CD14-positive monocyte (primary cell): ENCODE measurements around the gene PTPRE. TPM values are rescaled to one million over a fixed set of nuclear protein-coding genes. Genes with fewer than 3 reads are reported as not detected.

ENCODE experiments used
- DNase-seq, 3 donors: peaks; one replicate each; pipeline ENCODE4 v3.0.0-alpha.2; 2011 to 2022
- H2AFZ ChIP-seq: 2 replicates; pipeline ENCODE4 v1.6.0; 2012; ENCODE audit warnings: mild to moderate bottlenecking, low read depth, low read length, inconsistent platforms; ENCODE audit not compliant: insufficient read depth, poor library complexity, severe bottlenecking
- H3K27ac ChIP-seq, 2 donors: 1 replicate in 1 of 2; 2 replicates in 1 of 2; pipeline ENCODE4 v1.5.1; 2012 to 2013; ENCODE audit warnings: low read length in 2 of 2, control low read depth in 1 of 2, inconsistent platforms in 1 of 2, low read depth in 1 of 2, mild to moderate bottlenecking in 1 of 2
- H3K27me3 ChIP-seq, 2 donors: one replicate each; pipeline versions ENCODE4 v1.6.0 to v1.6.1; 2011 to 2013; ENCODE audit warnings: low read length in 2 of 2; ENCODE audit not compliant: control insufficient read depth in 2 of 2, insufficient read depth in 2 of 2
- H3K36me3 ChIP-seq, 2 donors: replicated peaks in 1 of 2; 1 replicate in 1 of 2; 2 replicates in 1 of 2; pipeline versions ENCODE4 v1.5.1 to v1.6.1; 2012 to 2013; ENCODE audit warnings: low read length in 2 of 2, control low read depth in 1 of 2, inconsistent platforms in 1 of 2, mild to moderate bottlenecking in 1 of 2; ENCODE audit not compliant: insufficient read depth in 2 of 2, control insufficient read depth in 1 of 2
- H3K4me1 ChIP-seq, 2 donors: 1 replicate in 1 of 2; 2 replicates in 1 of 2; pipeline versions ENCODE4 v1.5.1 to v1.6.1; 2012 to 2013; ENCODE audit warnings: low read length in 2 of 2, control low read depth in 1 of 2, inconsistent platforms in 1 of 2, mild to moderate bottlenecking in 1 of 2, moderate library complexity in 1 of 2; ENCODE audit not compliant: insufficient read depth in 2 of 2, control insufficient read depth in 1 of 2
- H3K4me2 ChIP-seq: replicated peaks from 2 replicates; pipeline ENCODE3; 2012; ENCODE audit warnings: low read length, moderate library complexity, mild to moderate bottlenecking; ENCODE audit not compliant: poor library complexity, severe bottlenecking; ENCODE audit errors: extremely low read depth
- H3K4me3 ChIP-seq, 3 experiments: fragments of 200-600 bp in 1 of 3; sonication (generic) in 1 of 3; replicated peaks in 1 of 3; 1 replicate in 2 of 3; 2 replicates in 1 of 3; pipeline ENCODE4 v1.5.1; 2011 to 2013; ENCODE audit warnings: low read length in 3 of 3, mild to moderate bottlenecking in 3 of 3, control low read depth in 2 of 3, low read depth in 2 of 3, inconsistent platforms in 1 of 3, moderate library complexity in 1 of 3
- H3K79me2 ChIP-seq: 2 replicates; pipeline ENCODE4 v1.6.0; 2012; ENCODE audit warnings: mild to moderate bottlenecking, control low read depth, inconsistent platforms, low read length, moderate library complexity; ENCODE audit not compliant: insufficient read depth
- H3K9ac ChIP-seq: 2 replicates; pipeline ENCODE4 v1.6.0; 2017; ENCODE audit warnings: low read length, mild to moderate bottlenecking; ENCODE audit not compliant: insufficient read depth, poor library complexity, severe bottlenecking
- H3K9me3 ChIP-seq, 2 donors: replicated peaks in 1 of 2; 1 replicate in 1 of 2; 2 replicates in 1 of 2; pipeline versions ENCODE4 v1.5.1 to v1.6.1; 2012 to 2013; ENCODE audit warnings: low read length in 2 of 2, control low read depth in 1 of 2; ENCODE audit not compliant: control insufficient read depth in 1 of 2, insufficient read depth in 1 of 2
- H4K20me1 ChIP-seq: 2 replicates; pipeline ENCODE4 v1.6.0; 2012; ENCODE audit warnings: mild to moderate bottlenecking, low read length, control low read depth, moderate library complexity; ENCODE audit not compliant: insufficient read depth
- H3K27ac Mint-ChIP-seq, 7 donors: one replicate each; pipeline ENCODE4 v1.8.0; 2020; ENCODE audit warnings: mild to moderate bottlenecking in 7 of 7, mixed read lengths in 7 of 7, moderate library complexity in 6 of 7, inconsistent platforms in 2 of 7
- H3K27me3 Mint-ChIP-seq, 3 donors: one replicate each; pipeline ENCODE4 v1.8.0; 2021 to 2022; ENCODE audit warnings: low read depth in 3 of 3, mild to moderate bottlenecking in 3 of 3, mixed read lengths in 3 of 3, moderate library complexity in 3 of 3, inconsistent platforms in 1 of 3
- H3K36me3 Mint-ChIP-seq, 2 donors: one replicate each; pipeline ENCODE4 v1.8.0; 2020; ENCODE audit warnings: mixed read lengths in 2 of 2, inconsistent platforms in 1 of 2, mild to moderate bottlenecking in 1 of 2
- H3K4me1 Mint-ChIP-seq: one replicate; pipeline ENCODE4 v1.8.0; 2020; ENCODE audit warnings: mild to moderate bottlenecking, mixed read lengths
- H3K4me3 Mint-ChIP-seq, 2 donors: one replicate each; pipeline ENCODE4 v1.8.0; 2020; ENCODE audit warnings: mild to moderate bottlenecking in 2 of 2, mixed read lengths in 2 of 2, moderate library complexity in 1 of 2
- H3K9me3 Mint-ChIP-seq, 7 donors: one replicate each; pipeline ENCODE4 v1.8.0; 2020 to 2022; ENCODE audit warnings: mixed read lengths in 7 of 7, mild to moderate bottlenecking in 6 of 7, moderate library complexity in 6 of 7, inconsistent platforms in 2 of 7
- WGBS: methylation state at CpG from one replicate; pipeline ENCODE4 v1.1.5; 2013; ENCODE audit warnings: missing lambda C conversion rate; ENCODE audit not compliant: insufficient coverage; 5-methylcytosine and 5-hydroxymethylcytosine counted together
- intact Hi-C, 2 donors: fragments of 100-400 bp; cut with micrococcal nuclease; formaldehyde crosslinking; loops; one replicate each; pipeline versions ENCODE4 v1.15.0 to v1.15.1; 2023
- polyA plus RNA-seq, 3 donors: library from polyadenylated mRNA; depleted of rRNA in 1 of 3; unstranded in 2 of 3; stranded (reverse) in 1 of 3; fragments of 300-500 nt in 2 of 3; fragments of >200 nt in 1 of 3; fragmentation: Illumina TruSeq in 2 of 3; gene quantifications; 1 replicate in 2 of 3; 2 replicates in 1 of 3; pipeline ENCODE4 v1.2.3, GENCODE V29; 2012 to 2021
- TF ChIP-seq, protein P1 (sequence below): fragments of 200-600 bp; IDR thresholded peaks from one replicate; pipeline ENCODE4 v1.8.0; 2022; ENCODE audit warnings: antibody characterized with exemption, mild to moderate bottlenecking

The PTPRE gene
- polyA plus RNA-seq, 3 donors = 95.2 to 271 (median 125) TPM

- no peak overlapping the region for H3K4me3 Mint-ChIP-seq
- DNase-seq = no peak
- H3K4me1 Mint-ChIP-seq = peaks cover 13% of the 10 kb centered on the region
- no peaks in the 10 kb centered on the region for H3K4me1 ChIP-seq
- H2AFZ ChIP-seq = no peak overlapping the region
- H3K27me3 Mint-ChIP-seq = no peaks in the 10 kb centered on the region
- WGBS = 95% methylated on average over 10 of the region's 10 CpGs
- H3K36me3 ChIP-seq = peaks cover 46 to 83% of the 10 kb centered on the region in 2 donors
- intact Hi-C loops = no loop called here
- H3K4me3 ChIP-seq = no peak overlapping the region
- no peaks in the 10 kb centered on the region for H3K9me3 ChIP-seq
- no peak overlapping the region for H3K4me2 ChIP-seq
- H3K9ac ChIP-seq = no peak overlapping the region
- peaks cover 63% of the 10 kb centered on the region for H3K79me2 ChIP-seq
- no peaks in the 10 kb centered on the region for H3K9me3 Mint-ChIP-seq
- TF ChIP-seq, protein P1, sequence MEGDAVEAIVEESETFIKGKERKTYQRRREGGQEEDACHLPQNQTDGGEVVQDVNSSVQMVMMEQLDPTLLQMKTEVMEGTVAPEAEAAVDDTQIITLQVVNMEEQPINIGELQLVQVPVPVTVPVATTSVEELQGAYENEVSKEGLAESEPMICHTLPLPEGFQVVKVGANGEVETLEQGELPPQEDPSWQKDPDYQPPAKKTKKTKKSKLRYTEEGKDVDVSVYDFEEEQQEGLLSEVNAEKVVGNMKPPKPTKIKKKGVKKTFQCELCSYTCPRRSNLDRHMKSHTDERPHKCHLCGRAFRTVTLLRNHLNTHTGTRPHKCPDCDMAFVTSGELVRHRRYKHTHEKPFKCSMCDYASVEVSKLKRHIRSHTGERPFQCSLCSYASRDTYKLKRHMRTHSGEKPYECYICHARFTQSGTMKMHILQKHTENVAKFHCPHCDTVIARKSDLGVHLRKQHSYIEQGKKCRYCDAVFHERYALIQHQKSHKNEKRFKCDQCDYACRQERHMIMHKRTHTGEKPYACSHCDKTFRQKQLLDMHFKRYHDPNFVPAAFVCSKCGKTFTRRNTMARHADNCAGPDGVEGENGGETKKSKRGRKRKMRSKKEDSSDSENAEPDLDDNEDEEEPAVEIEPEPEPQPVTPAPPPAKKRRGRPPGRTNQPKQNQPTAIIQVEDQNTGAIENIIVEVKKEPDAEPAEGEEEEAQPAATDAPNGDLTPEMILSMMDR = no peak
- H3K27ac Mint-ChIP-seq = peak overlapping the region in 3 of 7 donors; percentile 6 to 49 (median 10)
- H4K20me1 ChIP-seq = no peaks in the 10 kb centered on the region
- H3K27ac ChIP-seq = peak overlapping the region in 1 of 2 donors; percentile 9
- no peaks in the 10 kb centered on the region for H3K27me3 ChIP-seq
- H3K36me3 Mint-ChIP-seq = peaks cover 48 to 61% of the 10 kb centered on the region in 2 donors
Observed at GRCh38 chr10:128098631-128099030, 191.7 kb downstream of the PTPRE start.

DNA sequence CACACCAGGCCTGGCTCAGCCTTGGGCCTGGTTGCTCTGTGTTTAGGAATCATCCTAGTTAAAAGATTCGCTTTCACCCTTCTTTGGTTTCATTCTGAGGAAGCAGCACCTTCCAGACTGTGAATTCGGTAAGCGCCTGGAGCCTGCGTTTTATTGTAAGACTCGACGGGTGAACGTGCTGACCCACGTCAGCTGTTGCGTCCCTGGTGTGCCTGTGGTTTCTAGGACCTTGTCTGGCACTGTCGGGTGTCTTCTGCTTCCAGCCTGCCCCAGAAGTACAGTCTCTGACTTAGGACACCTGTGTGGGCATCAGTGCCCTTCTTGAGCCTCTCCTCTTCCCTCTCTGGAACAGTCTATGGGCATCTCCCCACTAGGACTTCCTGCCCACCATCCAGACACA is 193.0 kb downstream of the PTPRE start:
- TF ChIP-seq, protein P1 = no peak
- no peak overlapping the region for H3K9ac ChIP-seq
- H3K27me3 ChIP-seq = no peaks in the 10 kb centered on the region
- 97% methylated on average over 10 of the region's 10 CpGs for WGBS
- no peak overlapping the region for H2AFZ ChIP-seq
- H3K4me2 ChIP-seq = no peak overlapping the region
- DNase-seq = no peak
- H3K36me3 ChIP-seq = peaks cover 59 to 95% of the 10 kb centered on the region in 2 donors
- Mint-ChIP-seq H3K36me3 (peaks cover 43 to 66% of the 10 kb centered on the region in 2 donors), H3K27ac (peak overlapping the region in 2 of 7 donors; percentile 36 to 47), H3K4me1 (peaks cover 13% of the 10 kb centered on the region), H3K27me3 (peaks cover 0 to under 1% (median 0%) of the 10 kb centered on the region in 3 donors), H3K4me3 (no peak overlapping the region), H3K9me3 (no peaks in the 10 kb centered on the region)
- no peaks in the 10 kb centered on the region for H3K4me1 ChIP-seq
- intact Hi-C loops = no loop called here
- no peak overlapping the region for H3K4me3 ChIP-seq
- peaks cover 75% of the 10 kb centered on the region for H3K79me2 ChIP-seq
- no peaks in the 10 kb centered on the region for H3K9me3 ChIP-seq
- no peaks in the 10 kb centered on the region for H4K20me1 ChIP-seq
- no peak overlapping the region for H3K27ac ChIP-seq
